T-helper 2 cell (primary cell): ENCODE measurements around the gene EXO1.
"Not testable (repeated sequence)": the region's sequence is repeated elsewhere in the genome, so short reads cannot be mapped to it uniquely, and the experiment has no call there.

Experiments
- DNase-seq, 5 experiments: peaks; one replicate each; pipeline versions ENCODE4 v3.0.0 to v3.0.0-alpha.2; 2012 to 2022

The EXO1 gene

DNA sequence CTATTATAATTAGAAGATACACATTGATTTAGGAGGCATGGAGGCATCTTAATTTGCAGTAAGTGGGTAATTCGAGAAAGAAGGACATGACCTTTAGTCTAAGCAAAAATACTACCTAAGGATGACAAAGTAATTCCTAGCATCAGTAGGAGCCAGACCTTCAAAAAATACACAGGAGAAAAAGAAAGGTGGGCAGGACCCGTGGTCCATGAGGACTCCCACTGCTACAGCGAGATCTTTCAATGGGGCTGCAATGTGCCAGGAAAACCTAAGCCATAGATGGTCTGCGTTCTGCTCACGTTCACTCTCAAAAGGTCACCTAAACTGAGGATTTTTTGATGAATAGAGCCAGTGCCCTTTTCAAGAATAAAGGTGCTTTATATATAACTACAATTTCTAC lies 10.6 kb upstream of the EXO1 start:
- no peak for DNase-seq

DNA sequence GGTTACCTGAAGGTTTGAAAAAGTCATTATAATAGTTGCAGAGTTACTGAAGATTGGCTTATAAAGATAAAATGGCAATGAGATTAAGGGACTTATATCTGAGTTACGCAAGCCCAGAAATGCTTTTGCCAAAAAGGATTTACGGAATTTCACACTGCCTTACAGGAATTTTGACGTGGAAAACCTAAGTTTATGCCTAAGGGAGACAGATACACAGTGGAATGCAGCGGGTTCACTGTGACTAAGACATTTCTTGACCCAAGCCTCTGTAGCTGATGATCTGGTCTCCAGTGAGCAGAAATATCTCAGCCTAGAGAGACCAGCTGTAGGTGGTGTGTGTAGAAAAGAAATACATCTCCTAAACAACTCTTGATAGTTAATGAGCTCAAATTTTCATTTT lies 10.1 kb upstream of the EXO1 start:
- no peak for DNase-seq

DNA sequence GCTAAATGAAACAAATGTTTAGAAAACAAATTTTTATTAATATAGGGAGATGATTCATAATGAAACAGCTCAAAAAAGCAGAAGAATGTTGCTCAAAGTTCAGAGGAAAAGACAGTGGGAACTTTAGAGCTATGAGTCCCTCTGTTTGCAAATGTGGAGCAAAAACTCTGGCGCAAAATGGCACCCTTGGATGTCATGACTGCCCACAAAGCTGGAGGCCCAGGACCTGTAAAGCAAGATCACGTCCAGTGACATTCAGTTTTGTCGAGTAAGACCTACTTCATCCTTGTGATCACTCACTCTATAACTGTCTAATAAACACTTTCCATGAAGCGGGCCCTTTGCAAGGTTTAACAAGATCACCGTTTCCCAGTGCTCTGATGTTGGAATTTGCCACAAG lies 9.1 kb upstream of the EXO1 start:
- no peak for DNase-seq

- DNase-seq = no peak
These were observed 8.5 kb upstream of the EXO1 start for GRCh38 chr1:241839369-241839979.

- no peak for DNase-seq
These were observed 7.8 kb upstream of the EXO1 start for GRCh38 chr1:241840164-241840563.

GRCh38 chr1:241841691-241842090 lies 6.3 kb upstream of the EXO1 start:
- DNase-seq = no peak

DNA sequence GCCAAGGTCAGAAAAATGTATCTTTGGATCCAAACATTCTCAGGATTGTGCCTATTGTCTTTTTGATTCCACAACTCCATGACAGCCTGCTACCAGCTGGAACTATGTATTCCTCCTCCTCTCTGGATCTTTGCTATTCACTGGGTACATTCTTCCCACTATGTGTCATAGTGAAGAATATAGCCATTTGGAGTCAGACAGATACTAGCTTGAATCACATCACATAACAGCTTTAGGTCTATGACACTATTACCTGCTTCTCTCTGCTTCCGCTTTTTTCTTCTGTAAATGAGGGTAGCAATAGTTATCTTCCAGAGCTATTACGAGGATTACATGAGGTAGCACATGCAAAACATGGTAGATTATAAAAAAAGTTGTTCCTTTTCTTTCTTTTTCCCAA lies 5.4 kb upstream of the EXO1 start:
- DNase-seq = no peak

GRCh38 chr1:241844593-241844992 lies 3.4 kb upstream of the EXO1 start:
- DNase-seq = no peak

- DNase-seq = no peak
These were observed 1.6 kb upstream of the EXO1 start for GRCh38 chr1:241846375-241846774.

DNA sequence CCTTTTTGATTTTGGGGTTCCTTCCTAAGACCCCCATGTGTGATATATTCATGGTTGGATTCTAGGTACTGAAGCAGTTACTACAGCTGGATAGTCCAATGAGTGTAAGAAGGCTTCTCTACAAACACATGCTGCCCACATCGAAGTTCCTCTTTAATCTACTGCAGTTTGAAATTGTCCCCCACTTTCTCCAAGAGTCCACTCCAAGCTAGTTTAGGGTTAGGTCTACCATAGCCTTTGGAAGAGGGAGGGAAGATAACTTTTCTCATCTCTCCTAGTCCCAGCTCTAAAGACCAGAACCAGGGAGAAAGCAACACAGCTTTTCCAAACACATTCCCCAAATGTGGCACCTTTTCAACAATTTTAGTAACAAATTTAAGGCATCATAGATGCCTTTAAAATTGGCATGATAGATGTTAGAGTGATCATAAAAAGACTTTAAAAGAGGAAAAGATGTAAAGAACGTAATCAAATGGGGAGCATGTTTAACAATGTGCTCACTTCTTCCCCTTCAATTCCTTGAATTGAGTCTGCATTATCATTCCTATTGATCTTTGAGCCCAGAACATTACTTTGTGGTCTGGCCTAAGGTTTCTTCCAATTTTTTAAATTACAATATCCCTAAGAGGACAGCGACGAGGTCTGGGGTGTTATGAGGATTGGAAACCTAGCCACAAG lies 1.0 kb upstream of the EXO1 start:
- DNase-seq = no peak

- no peak for DNase-seq
These were observed 536 bp upstream of the EXO1 start for GRCh38 chr1:241847540-241847795.

DNA sequence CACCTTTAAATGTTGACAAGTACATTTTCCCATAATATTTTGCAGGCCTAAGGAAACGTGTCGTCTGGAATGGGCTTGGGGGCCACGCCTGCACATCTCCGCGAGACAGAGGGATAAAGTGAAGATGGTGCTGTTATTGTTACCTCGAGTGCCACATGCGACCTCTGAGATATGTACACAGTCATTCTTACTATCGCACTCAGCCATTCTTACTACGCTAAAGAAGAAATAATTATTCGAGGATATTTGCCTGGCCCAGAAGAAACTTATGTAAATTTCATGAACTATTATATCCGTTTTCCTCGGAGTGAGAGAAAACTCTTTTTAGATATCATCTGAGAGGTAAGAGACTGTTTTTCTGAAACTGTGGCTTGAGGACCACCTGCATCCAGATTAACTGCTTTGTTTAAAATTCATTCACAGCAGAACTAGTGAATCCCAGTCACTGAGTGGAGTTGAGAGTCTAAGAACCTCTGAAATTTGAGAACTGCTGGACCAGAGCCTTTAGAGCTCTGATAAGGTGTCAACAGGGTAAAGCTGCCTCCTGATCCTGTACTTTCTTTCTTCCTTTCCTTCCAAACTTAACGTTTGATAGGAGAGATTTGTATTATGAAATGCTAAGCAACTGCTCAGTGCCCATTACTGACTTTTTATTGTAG lies 811 bp downstream of the EXO1 start:
- peak in 1 of 5 experiments; percentile 42 for DNase-seq

DNA sequence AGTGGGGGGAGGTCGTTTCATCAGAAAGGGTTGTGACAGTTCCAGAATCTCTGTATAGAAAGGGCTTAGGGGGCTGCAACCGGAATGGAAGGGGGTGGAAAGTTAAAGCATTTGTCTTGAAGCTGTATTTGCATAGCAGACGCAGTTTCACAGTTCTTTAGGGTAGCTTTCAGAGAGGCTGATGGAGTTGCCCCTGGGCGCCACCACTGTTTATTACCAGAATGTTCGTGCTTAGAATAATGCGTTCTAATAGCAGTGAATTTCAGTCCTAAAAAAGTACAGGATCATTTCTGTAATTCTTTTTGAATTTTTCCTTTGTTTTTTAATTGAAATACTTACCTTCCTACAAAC lies 1.3 kb downstream of the EXO1 start:
- DNase-seq = no peak

- not testable (repeated sequence) for DNase-seq
These were observed 7.6 kb downstream of the EXO1 start for GRCh38 chr1:241855545-241856140.

DNA sequence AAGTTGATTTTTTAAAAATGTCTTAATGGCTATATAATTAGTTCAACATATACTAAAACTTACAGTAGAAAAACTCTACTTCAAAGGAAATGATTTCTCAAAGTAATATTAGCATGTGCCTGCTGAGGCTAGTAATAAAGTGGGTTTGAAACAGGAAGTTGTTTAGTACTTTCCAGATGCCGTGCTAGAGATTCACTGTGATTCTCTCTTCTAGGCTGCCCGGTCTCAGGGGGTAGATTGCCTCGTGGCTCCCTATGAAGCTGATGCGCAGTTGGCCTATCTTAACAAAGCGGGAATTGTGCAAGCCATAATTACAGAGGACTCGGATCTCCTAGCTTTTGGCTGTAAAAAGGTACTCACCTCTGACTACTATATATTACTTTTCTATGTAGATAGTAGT lies 9.1 kb downstream of the EXO1 start:
- peak in 1 of 5 experiments; percentile 30 for DNase-seq

GRCh38 chr1:241860922-241861321 lies 12.9 kb downstream of the EXO1 start:
- DNase-seq = no peak

DNA sequence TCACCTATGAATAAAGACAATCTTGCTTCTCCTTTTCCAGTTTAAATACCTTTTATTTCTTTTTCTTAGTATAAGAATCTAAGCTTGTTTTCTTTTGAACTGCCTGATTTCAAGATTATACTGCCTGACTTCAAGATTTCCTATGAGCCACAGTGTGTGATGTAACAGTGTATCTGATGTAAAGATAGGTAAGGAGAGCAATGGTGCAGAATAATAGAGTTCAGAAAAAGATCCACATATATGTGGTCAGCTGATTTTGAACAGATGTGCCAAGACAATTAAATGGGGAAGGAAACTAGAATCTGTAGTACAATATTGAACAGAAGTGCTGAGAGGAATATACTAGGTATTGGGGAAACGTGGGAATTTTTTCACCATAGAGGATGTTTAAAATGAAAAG lies 21.0 kb downstream of the EXO1 start:
- DNase-seq = no peak

DNA sequence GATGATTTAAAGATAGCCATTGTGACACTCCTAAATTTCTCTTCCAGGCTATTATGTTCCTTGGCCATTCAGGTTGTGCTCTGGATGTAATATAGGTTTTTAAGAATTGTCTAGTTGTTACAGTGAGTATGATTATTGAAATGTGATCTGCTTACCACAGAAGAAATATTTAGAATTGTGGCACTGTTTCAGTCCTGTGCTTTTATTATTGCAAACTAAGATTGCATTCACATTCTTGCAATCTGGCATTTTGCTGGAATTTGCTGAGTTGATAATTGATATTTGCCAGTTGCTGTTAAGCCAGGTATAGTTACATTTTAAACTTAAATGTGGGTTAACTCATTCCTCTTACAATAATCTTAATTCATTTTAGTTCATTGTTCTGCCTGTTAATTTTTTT lies 22.3 kb downstream of the EXO1 start:
- no peak for DNase-seq

DNA sequence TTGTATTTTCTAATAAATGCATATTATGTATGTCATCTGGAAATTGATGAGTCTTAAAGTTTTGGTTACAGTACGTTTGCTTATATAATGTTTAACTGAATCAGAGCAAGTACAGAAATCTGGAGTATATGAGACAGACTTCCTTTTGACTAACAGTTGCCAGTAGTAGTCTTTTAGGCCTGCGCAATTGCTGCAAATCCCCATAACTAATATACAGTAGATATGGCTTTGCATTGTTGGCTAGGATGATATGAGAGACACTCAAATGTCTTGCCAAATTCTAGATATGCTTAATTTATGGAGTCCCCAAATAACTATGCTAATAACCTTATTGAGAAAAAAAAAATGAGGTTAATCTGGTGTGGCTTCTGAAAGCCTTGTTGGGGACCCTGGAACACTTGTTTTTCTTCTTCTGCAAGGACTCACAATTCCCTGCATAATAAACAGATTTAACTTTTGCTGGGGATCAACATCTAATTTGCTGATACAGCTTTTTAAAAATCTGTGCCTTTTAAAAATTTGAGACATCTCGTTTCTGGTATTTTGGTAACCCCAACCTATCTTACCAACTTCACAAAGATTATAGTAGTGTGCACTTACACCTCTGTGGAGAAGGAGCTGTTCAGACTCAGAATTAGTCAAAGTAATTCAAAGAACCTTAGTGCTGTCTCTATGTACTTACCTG lies 22.9 kb downstream of the EXO1 start:
- no peak for DNase-seq

- no peak for DNase-seq
These were observed 33.4 kb downstream of the EXO1 start for GRCh38 chr1:241881440-241881839.

DNA sequence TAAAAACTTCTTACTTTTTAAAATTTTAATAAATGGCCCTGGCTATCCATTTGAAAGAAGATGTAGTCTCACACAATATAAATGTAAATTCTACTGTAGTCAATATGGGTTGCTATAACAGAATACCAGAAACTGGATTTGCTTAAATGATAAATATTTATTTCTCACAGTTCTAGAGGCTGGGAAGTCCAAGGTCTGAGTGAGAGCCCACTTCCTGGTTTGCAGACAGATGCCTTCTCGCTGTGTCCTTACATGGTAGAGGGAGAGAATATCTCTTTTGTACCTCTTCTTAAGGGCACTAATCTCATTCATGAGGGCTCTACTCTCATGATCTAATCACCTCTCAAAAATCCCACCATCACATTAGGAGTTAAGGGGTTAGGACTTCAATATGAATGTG lies 35.2 kb downstream of the EXO1 start:
- DNase-seq = no peak

DNA sequence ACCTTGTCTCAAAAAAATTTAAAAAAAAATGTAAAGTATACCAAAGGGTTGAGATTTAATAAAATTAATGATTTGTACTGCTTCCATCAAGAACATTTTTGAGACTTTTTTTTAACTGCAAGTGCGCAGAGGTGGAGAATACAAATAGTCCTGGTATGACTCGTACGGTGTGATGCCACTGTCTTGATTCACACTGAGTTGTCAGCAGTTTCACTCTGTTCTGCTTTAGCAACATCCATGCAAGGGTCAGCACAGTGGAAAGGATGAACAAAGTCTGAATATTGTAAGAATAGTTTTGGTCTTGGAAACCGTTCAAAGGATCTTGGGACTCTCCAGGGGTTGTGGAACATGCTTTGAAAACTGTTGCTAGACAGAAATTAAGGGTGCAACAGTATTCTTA lies 40.2 kb downstream of the EXO1 start:
- peak in 1 of 5 experiments; percentile 15 for DNase-seq

GRCh38 chr1:241891296-241891695 lies 43.3 kb downstream of the EXO1 start:
- no peak for DNase-seq

GRCh38 chr1:241894016-241894415 lies 46.0 kb downstream of the EXO1 start:
- no peak for DNase-seq
